ENCODE measurements around the gene JMJD4. TPM values are rescaled to one million over a fixed set of nuclear protein-coding genes. Genes with fewer than 3 reads are reported as not detected.

Gene JMJD4
- total and polyA plus RNA-seq, 2 donors, result 17.4 to 18.5 TPM

DNA sequence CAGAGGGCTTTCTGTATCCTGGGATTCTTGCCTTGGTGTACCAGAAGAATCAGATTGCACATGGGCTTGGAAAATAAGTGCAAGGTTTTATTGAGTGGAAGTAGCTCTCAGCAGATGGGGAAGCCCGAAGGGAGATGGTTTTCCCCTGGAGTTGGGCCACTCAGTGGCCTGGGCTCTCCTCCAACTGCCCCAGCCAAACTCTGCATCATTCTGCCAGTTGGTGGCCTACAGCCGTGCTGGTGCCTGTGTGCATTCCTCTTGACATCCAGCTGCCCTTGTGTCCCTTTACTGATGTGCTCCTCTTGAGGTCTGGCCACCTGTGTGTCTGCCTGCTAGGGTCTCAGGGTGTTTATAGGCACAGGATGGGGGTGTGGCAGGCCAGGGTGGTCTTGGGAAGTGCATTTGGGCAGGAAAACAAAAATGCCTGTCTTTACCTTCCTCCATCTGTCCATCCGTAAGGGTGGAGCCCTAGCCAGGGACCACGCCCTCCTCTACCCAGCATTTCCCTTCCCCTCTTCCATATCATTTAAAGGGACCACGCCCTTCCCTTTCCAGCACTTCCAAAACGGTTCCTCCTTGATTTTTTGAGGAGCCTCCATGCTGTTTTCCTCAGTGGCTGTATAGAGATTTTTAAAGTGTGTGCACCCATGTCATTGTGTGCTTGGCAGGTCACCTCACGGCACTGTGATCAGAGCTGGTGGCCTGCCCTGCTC is 19.1 kb upstream of the JMJD4 start:
- DNase-seq (ENCODE audit: extremely low spot score), result no peak
- Histone ChIP-seq H3K4me1 (ENCODE audit: insufficient read depth) (peaks cover 2% of the 10 kb centered on the region), H3K4me3 (ENCODE audit: low read depth, low read length) (no peak overlapping the region), H3K27ac (ENCODE audit: low read depth) (no peak overlapping the region), H3K36me3 (ENCODE audit: insufficient read depth) (no peaks in the 10 kb centered on the region)
- 57% methylated on average over 7 of the region's 7 CpGs for WGBS

DNA sequence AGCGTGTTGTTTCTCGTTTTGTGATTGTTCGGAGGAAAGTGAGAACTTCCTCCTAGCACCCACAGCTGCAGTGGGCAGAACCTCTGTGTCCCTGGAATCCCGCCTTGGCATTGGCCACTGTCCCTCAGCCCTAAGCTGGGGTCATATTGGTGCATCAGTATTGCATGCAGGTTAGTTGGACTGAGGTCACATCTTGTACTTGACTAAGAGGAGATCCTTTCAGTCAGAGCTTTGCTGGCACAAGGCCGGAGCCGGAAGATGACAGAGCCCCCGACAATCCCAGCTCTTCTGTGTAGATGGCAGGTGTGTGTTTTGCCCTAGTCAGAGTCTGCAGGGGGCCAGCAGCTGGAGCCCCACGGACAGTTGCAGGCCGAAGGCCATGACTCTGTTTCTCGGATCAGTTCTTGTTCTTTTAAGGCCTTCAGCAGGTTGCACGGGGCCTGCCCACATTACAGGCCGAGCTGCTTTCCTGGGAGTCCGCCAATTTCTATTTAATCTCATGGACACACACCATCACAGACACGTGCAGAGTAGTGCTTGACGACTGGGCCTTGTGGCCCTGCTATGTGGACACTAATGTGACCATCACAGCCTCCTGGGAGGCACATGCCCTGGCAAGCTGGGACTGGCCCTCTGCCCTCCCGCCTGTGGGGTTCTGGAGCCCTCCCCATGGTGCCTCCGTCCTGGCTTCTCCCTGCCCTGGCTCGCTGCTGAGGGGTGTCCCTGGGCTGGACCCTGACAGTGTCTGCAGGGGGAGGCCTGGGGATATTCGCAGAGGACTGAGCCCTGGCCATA is 15.0 kb upstream of the JMJD4 start:
- Histone ChIP-seq H3K27ac (ENCODE audit: low read depth) (no peak overlapping the region), H3K36me3 (ENCODE audit: insufficient read depth) (no peaks in the 10 kb centered on the region), H3K4me1 (ENCODE audit: insufficient read depth) (peaks cover 2% of the 10 kb centered on the region), H3K4me3 (ENCODE audit: low read depth, low read length) (no peak overlapping the region)
- no peak for DNase-seq (ENCODE audit: extremely low spot score)
- WGBS, result 76% methylated on average over 19 of the region's 19 CpGs

DNA sequence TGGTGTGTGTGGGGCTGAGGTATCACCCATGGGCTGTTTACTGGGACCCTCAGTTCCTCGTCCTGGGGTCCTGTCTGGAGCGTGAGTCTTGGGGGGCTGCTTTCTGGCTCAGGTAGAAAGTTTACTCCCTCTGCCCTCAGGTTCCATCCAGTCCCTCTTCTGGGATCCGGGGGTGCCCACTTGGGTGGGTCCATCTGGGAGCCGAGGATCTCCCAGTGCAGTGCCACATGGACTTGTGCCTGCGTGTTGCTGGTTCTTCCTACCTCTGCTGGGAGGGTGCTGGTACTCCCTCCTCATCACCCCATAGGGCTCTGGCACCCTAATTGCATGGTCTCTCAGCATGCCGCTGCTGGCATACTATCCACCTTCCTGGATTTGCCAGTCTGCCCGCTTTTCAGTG is 14.1 kb upstream of the JMJD4 start:
- Histone ChIP-seq H3K4me1 (ENCODE audit: insufficient read depth) (no peaks in the 10 kb centered on the region), H3K36me3 (ENCODE audit: insufficient read depth) (no peaks in the 10 kb centered on the region), H3K27ac (ENCODE audit: low read depth) (peak overlapping the region; percentile 25), H3K4me3 (ENCODE audit: low read depth, low read length) (no peak overlapping the region)
- 65% methylated on average over 7 of the region's 7 CpGs for WGBS
- DNase-seq (ENCODE audit: extremely low spot score), result no peak

DNA sequence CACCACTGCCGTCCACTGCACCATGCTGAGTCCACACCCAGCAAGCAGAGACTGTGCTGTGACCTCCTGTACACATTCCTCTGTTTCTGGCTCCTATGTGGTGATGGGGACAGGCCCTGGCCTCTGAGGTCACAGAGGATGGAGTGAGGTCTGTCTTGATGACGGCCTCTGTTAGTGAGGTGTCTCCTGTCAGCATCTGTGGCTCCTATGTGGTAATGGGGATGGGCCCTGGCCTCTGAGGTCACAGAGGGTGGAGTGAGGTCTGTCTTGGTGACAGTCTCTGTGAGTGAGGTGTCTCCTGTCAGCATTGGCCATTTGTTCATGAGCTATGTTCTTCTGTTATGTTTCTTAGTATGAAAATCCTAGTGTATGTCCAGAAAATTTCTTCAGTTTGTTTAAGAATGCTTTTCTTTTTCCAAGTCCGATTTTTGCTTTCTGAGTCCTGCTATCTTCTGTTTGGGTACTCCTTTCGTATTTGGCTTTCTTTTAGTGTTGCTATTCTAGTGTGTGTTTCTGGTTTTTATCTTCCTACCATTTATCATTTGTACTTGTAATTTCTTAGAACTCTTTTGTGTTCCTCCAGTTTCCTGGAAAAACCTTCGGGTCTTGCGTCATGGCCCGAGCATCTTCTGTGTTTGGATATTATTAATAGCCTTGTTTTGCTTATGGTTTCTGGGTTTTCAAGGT is 13.5 kb upstream of the JMJD4 start:
- H3K36me3 ChIP-seq (ENCODE audit: insufficient read depth), result no peaks in the 10 kb centered on the region
- no peaks in the 10 kb centered on the region for H3K4me1 ChIP-seq (ENCODE audit: insufficient read depth)
- DNase-seq (ENCODE audit: extremely low spot score), result no peak
- H3K27ac ChIP-seq (ENCODE audit: low read depth), result peak overlapping the region; percentile 47
- WGBS, result 30% methylated on average over 7 of the region's 7 CpGs
- no peak overlapping the region for H3K4me3 ChIP-seq (ENCODE audit: low read depth, low read length)

DNA sequence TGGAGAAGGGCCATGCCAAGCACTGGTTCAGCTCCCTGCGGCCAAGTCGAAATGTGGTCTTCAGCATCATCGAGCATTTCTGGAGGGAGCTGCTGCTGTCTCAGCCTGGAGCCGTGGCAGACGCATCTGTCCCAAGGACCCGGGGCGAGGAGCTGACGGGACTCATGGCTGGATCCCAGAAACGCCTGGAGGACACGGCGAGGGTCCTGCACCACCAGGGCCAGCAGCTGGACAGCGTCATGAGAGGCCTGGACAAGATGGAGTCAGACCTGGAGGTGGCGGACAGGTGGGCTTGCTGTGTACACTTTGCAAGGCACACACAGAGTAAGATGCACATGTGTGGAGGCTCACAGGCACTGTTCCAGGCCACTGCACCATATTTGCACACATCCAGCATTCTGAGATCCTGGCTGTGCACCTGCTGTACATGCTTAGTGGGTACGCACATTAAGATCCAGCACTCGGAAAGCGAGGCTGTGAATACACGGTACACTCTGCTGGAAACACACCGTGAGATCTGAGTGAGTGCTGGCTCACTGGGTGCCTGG is 12.9 kb upstream of the JMJD4 start:
- 81% methylated on average over 18 of the region's 18 CpGs for WGBS
- H3K36me3 ChIP-seq (ENCODE audit: insufficient read depth), result no peaks in the 10 kb centered on the region
- no peak for DNase-seq (ENCODE audit: extremely low spot score)
- H3K4me1 ChIP-seq (ENCODE audit: insufficient read depth), result no peaks in the 10 kb centered on the region
- no peak overlapping the region for H3K4me3 ChIP-seq (ENCODE audit: low read depth, low read length)
- peak overlapping the region; percentile 47 for H3K27ac ChIP-seq (ENCODE audit: low read depth)

DNA sequence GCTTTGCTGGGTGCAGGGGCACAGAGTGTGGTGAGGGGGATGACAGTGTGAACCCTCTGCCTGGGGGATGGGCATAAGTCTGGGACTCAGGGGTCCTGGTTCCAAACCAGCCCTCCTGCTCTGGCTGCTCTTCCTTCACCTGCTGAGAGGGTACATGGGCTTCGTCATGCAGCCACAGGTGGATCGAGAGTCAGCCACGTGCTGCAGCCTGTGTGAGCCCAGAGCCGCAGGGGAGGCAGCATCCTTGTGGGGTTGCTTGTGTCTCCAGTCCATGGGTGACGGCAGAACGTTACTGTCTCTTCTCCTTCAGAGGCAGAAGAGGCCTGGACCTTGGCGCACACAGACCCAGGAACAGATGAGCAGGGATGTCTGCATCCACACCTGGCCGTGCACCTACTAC is 12.3 kb upstream of the JMJD4 start:
- H3K36me3 ChIP-seq (ENCODE audit: insufficient read depth), result no peaks in the 10 kb centered on the region
- no peak overlapping the region for H3K4me3 ChIP-seq (ENCODE audit: low read depth, low read length)
- DNase-seq (ENCODE audit: extremely low spot score), result no peak
- WGBS, result 84% methylated on average over 8 of the region's 8 CpGs
- H3K4me1 ChIP-seq (ENCODE audit: insufficient read depth), result no peaks in the 10 kb centered on the region
- H3K27ac ChIP-seq (ENCODE audit: low read depth), result peak overlapping the region; percentile 35

DNA sequence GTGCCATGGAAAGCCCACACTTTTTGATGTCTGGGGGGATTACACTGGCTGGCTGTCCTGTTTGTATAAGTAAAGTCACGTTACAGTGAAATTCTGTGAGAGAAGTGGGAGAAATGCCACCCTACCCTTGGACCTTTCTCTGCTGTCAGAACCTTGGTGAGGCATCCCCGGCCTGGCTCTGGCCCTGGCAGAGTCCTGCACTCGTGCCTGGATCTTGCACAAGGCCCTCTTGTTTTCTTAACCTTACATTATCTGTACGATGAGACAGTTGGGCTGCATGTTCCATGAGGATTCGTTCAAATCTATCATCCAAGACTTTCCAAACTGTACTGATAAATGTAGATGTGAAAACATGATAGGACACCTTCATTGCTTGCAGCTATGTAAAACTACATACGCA is 11.6 kb upstream of the JMJD4 start:
- Histone ChIP-seq H3K4me1 (ENCODE audit: insufficient read depth) (no peaks in the 10 kb centered on the region), H3K4me3 (ENCODE audit: low read depth, low read length) (no peak overlapping the region), H3K27ac (ENCODE audit: low read depth) (no peak overlapping the region), H3K36me3 (ENCODE audit: insufficient read depth) (no peaks in the 10 kb centered on the region)
- WGBS, result 77% methylated on average over 6 of the region's 6 CpGs
- no peak for DNase-seq (ENCODE audit: extremely low spot score)

DNA sequence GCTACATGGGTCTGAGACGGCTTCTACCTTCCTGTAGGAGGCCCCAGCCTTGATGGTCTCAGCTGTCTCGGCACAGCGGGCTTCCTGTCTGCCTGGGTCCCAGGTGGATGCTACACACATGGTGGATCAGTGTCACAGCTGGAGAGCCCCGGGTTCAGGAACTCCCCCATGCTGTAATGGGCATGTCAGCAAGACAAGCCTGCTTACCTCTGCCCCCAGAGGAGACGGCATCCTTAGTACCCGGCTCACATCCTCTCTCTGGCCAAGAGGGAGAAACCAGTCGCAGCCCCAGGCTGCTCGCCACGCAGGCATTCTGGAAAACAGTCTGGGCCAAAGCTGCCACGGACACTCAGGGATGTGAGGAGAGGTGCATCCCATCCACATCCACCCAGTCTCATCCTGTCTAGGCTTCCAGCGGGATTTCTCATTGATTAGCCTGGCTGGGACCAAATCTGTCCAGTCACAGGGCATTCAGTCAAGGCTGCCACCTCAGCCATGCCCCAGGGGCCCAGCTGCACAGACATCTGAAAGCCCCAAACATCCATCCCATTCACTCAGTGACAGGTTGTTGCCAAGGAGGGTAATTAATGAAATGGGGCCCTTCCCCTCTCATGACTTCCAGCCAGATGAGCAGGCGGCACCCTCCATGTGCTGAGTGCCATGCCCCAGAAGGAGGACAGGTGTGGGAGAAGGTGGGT is 10.6 kb upstream of the JMJD4 start:
- H3K4me1 ChIP-seq (ENCODE audit: insufficient read depth), result no peaks in the 10 kb centered on the region
- no peaks in the 10 kb centered on the region for H3K36me3 ChIP-seq (ENCODE audit: insufficient read depth)
- whole genome bisulfite sequencing, result 92% methylated on average over 12 of the region's 12 CpGs
- H3K27ac ChIP-seq (ENCODE audit: low read depth), result no peak overlapping the region
- no peak overlapping the region for H3K4me3 ChIP-seq (ENCODE audit: low read depth, low read length)
- no peak for DNase-seq (ENCODE audit: extremely low spot score)

DNA sequence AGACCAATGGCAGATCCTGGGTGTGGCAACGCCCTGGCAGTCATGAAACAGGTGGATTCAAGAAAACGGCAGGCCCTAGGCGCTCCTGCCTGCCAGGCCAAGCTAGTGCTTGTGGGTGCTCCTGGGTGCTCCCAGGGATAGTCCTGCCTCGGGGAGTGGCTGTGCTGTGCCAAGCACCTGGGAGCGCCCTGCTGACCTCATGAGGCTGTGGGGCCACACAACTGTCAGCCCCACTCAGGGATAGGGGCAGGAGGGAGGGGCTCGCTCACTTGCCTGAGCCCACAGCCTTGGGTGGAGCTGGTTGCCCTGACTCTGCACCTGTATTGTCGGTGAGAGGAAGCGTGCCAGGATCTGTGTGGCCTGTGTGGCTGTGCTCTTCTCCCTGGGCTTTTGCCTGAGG is 9.6 kb upstream of the JMJD4 start:
- H3K36me3 ChIP-seq (ENCODE audit: insufficient read depth), result no peaks in the 10 kb centered on the region
- H3K27ac ChIP-seq (ENCODE audit: low read depth), result no peak overlapping the region
- DNase-seq (ENCODE audit: extremely low spot score), result no peak
- H3K4me1 ChIP-seq (ENCODE audit: insufficient read depth), result no peaks in the 10 kb centered on the region
- 83% methylated on average over 8 of the region's 8 CpGs for WGBS
- H3K4me3 ChIP-seq (ENCODE audit: low read depth, low read length), result no peak overlapping the region

DNA sequence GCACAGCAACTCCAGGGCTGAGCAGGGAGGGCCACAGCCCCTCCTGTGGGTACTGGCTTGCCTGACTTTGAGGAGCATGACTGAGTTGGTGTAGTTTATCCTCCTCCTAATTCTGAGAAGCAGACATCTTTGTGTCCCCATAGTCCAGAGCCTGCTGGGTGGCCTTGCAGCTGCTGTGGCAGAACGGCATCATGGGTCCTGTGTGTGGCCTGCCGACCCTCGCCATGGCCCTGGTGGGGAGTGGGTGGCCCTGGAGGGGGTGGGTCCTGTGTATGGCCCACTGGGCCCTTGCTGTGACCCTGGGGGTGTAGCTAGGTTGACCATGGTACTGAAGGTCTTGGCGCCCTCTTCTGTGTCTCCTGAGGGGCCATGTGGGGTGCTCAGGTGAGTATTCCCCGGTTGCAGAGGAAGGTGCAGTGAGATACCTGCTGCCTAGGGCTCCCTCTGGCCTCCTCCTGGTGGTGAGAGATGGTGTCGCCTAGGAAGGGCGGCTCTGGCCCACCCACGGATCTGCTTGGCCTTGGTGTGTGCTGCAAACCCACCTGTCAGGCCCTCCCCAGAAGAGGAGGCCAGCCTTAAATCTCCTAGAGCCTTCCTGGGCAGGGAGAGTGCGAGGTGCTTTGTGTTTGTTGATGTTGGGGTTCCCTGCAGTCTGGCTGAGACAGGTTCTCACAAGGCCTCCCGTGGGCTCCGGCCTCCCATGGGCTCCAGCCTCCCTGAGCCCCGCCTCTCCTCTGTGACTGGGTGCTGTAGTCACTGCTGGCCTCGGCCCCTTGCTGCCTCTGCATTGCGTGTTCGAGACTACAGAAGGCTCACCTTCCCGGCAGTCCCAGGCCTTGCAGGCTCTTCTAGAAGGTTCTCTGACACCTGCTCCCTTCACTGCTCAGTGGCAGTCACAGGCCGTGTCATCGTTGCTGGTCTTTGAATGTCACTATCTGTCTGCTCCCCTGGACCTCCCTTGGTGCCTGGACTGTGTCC is 7.9 kb upstream of the JMJD4 start:
- Histone ChIP-seq H3K36me3 (ENCODE audit: insufficient read depth) (no peaks in the 10 kb centered on the region), H3K27ac (ENCODE audit: low read depth) (no peak overlapping the region), H3K4me3 (ENCODE audit: low read depth, low read length) (no peak overlapping the region), H3K4me1 (ENCODE audit: insufficient read depth) (no peaks in the 10 kb centered on the region)
- WGBS, result 90% methylated on average over 18 of the region's 18 CpGs
- DNase-seq (ENCODE audit: extremely low spot score), result no peak

DNA sequence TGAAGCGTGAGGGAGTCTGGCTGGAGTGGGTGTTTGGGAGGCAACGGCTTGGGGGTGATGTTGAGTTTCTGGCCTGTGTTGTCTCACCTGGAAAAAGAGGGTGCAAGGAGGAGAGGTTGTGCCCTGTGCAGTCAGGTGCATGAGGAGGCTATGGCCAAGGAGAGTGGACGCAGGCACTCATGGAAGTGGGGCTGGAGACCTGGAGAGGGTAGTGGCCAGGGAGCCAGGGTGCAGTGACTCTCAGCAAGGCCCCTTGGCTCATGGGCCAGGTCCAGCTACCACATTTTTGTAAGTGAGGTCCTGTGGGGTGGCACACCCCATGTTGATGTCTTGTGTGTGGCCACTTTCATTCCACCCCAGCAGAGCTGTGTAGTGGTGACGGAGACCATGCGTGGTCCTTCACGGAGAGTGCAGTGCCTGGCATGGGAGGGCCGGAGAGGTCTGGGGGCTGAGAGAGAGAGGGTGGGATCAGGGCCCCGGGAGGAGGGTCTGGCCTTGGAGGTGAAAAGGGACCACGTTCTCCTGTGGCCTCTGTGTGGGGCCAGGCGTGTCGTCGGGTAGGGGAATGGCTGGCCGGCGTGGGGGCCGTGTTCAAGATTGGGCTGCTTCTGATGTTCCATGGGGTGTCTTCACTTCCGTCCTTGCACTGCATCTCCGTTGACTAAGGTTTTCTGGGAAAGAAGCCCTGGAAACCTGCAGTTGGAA is 6.2 kb upstream of the JMJD4 start:
- H3K27ac ChIP-seq (ENCODE audit: low read depth), result no peak overlapping the region
- no peak for DNase-seq (ENCODE audit: extremely low spot score)
- no peaks in the 10 kb centered on the region for H3K36me3 ChIP-seq (ENCODE audit: insufficient read depth)
- no peak overlapping the region for H3K4me3 ChIP-seq (ENCODE audit: low read depth, low read length)
- WGBS, result 88% methylated on average over 17 of the region's 17 CpGs
- H3K4me1 ChIP-seq (ENCODE audit: insufficient read depth), result no peaks in the 10 kb centered on the region

DNA sequence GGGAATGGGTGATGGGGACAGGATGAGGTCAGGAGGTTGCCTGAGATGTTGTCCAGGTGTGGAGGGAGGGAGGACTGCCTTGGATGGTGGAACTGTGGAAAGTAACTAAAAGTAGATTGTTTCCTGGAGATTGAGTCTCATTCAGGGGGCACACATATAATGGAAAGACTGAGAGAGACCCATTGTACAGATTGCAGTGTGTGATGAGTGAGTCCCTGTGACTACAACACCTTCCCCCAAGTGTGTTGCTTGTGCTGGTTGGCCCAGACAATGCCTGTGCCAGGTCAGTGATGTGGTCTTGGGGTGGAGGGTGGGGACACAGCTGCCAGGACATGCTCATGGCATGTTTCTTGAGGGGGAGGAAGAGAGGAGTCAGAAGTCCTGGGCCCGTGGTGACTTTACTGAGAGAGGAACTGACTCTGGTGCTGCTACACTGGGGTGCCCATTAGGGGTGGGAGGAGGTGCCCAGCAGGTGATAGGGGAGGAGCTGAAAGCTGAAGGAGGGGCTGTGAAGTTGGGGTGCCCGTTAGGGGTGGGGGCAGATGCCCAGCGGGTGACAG is 5.4 kb upstream of the JMJD4 start:
- DNase-seq (ENCODE audit: extremely low spot score), result no peak
- Histone ChIP-seq H3K4me3 (ENCODE audit: low read depth, low read length) (no peak overlapping the region), H3K36me3 (ENCODE audit: insufficient read depth) (no peaks in the 10 kb centered on the region), H3K4me1 (ENCODE audit: insufficient read depth) (no peaks in the 10 kb centered on the region), H3K27ac (ENCODE audit: low read depth) (no peak overlapping the region)
- 72% methylated on average over 3 of the region's 3 CpGs for WGBS

Measured in urinary bladder (tissue), 4 donors.